Gastroesophageal sphincter (tissue), 3 donors: ENCODE data around the gene GET3.
A peak's percentile ranks its signal among the peaks of the same experiment; 100 is the strongest.

ENCODE experiments used
- EP300 ChIP-seq: sonication (generic); formaldehyde crosslinking; IDR thresholded peaks from one replicate; pipeline ENCODE4 v1.6.1; 2017; ENCODE audit warnings: antibody characterized with exemption, mild to moderate bottlenecking
- POLR2A ChIP-seq, 2 donors: fragments of 450-650 bp; IDR thresholded peaks; one replicate each; pipeline ENCODE4 v1.6.1; 2017; ENCODE audit warnings: antibody characterized with exemption in 2 of 2, mild to moderate bottlenecking in 2 of 2, moderate library complexity in 1 of 2
- POLR2AphosphoS5 ChIP-seq: sonication (generic); formaldehyde crosslinking; IDR thresholded peaks from one replicate; pipeline ENCODE4 v1.6.1; 2017; ENCODE audit warnings: antibody characterized with exemption
- TF ChIP-seq, protein P1 (sequence below), 4 experiments: fragments of 200-600 bp in 2 of 4; fragments of 450-650 bp in 2 of 4; sonication (generic) in 1 of 4; IDR thresholded peaks; one replicate each; pipeline ENCODE4 v1.5.1; 2017 to 2019; ENCODE audit warnings: antibody characterized with exemption in 4 of 4, mild to moderate bottlenecking in 2 of 4, moderate library complexity in 2 of 4

DNA sequence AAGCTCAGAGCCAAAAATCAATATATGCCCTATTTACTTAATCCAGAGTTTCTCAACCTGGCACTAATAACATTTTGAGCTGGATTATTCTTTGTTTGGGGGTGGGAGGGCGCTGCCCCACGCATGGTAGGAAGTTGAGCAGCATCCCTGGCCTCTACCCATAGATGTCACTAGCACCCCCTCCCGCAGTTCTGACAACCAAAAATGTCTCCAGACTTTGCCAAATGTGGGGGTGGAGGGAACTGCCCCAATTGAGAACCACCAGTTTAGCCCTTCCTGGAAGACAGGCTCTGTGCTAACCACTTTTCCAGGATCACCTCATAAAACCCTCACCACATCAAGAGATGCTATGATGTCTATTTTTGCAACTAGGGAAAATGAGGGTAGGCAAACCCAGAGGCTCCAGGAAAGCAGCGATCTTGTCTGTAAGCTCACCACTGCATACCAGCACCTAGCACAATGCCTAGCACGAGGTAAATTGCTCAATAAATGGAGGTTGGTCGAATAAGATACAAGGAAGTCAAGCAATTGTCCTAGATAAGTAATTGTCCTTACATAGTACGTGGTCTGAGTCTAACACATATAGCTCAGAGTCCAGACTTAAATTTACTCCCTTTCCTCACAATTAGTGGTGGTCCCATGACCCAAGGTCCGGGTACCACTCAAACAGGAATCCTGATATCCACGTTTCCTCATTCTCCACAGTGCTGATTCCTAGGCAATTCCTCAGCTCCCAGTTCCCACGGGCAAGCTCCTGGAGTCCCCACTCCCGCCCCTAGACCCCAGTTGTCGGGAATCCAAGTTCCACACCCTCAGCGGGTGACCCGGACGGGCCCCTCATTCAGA is 3.7 kb upstream of the GET3 start:
- TF ChIP-seq, protein P1, sequence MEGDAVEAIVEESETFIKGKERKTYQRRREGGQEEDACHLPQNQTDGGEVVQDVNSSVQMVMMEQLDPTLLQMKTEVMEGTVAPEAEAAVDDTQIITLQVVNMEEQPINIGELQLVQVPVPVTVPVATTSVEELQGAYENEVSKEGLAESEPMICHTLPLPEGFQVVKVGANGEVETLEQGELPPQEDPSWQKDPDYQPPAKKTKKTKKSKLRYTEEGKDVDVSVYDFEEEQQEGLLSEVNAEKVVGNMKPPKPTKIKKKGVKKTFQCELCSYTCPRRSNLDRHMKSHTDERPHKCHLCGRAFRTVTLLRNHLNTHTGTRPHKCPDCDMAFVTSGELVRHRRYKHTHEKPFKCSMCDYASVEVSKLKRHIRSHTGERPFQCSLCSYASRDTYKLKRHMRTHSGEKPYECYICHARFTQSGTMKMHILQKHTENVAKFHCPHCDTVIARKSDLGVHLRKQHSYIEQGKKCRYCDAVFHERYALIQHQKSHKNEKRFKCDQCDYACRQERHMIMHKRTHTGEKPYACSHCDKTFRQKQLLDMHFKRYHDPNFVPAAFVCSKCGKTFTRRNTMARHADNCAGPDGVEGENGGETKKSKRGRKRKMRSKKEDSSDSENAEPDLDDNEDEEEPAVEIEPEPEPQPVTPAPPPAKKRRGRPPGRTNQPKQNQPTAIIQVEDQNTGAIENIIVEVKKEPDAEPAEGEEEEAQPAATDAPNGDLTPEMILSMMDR (IDR thresholded peaks at IDR 0.05) = peak in 1 of 4 experiments; percentile 10
- TF ChIP-seq EP300 (no peak), POLR2A (IDR thresholded peaks at IDR 0.05) (no peak), POLR2AphosphoS5 (peak; percentile 53)
